Measurements from ENCODE around the gene TEX264.

DNA sequence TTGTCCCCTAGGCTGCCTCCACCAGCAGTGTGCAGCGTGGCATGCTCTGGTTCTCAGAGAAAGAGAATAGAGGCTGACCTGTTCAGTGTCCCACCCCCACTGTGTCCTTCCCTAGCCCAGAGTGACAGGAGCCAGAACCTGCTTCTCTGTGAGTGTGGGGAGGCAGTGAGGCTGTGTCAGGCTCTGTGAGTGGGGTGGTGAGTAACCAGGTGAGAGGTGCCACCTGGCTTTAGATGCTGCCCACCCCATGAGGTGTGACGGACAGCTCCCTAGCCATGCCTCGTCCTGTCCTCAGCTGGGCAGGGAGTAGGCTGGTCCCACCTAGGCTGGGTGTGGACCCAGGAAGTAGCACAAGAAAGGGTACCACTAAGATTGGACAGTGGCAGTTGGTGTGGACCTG, 6.3 kb downstream of the TEX264 start:
- TF ChIP-seq CTCF (IDR thresholded peaks at IDR 0.05; ENCODE audit: poor library complexity, severe bottlenecking), result no peak
- TF ChIP-seq TAF1 (IDR thresholded peaks at IDR 0.05; ENCODE audit: low read depth), result no peak
- TF ChIP-seq REST (IDR thresholded peaks at IDR 0.05; ENCODE audit: borderline replicate concordance), result no peak
